NCI-H345 treated with DMSO at 0.1 percent for 48 hours (cell line): Measurements from ENCODE around the gene TBC1D30.

Experiments
- DNase-seq: peaks from one replicate; lab custom pipeline; 2025; ENCODE audit not compliant: unreplicated experiment; lab: John Stamatoyannopoulos, UW

The TBC1D30 gene

GRCh38 chr12:64907097-64907496, 82.7 kb downstream of the TBC1D30 start:
- no peak for DNase-seq

DNA sequence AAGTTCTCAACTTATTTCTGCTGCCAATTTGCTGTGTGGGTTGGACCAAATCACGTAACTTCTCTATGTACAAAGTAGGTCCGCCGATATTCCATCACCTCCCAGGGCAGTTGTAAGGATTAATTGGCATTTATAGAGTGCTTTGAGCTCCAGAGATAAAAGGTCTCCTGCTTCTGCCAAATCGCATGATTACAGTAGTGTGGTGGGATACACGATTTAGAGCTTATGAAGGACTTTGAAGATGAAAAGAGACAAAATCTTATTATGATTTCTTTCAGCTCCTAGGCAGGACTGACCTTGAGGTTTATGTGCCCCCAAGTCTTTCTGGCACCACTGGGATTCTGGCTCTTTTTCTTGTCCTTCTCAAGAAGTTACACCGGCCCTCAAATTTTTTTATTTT, 84.7 kb downstream of the TBC1D30 start:
- DNase-seq, result no peak

- DNase-seq, result no peak
Measured at GRCh38 chr12:64911081-64911480, 86.6 kb downstream of the TBC1D30 start.

DNA sequence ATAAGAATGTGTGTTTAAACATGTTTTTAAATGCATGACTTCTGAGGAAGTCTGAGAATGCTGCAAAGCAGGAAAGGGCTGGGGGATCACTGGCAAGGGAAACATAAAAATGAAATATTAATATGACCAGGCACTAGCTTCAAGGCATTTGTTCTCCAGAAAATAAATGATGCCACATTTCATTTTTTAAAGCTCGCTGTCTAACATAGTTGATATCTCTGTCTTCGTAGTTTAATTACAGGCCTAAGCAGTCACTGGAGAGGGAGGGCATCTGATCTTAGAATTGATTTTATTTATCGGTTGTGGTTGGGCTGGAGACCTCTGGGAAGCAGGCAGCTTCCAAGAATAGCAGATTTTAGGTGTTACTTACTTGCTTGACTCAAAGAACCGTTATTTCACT, 87.5 kb downstream of the TBC1D30 start:
- DNase-seq, result no peak

DNA sequence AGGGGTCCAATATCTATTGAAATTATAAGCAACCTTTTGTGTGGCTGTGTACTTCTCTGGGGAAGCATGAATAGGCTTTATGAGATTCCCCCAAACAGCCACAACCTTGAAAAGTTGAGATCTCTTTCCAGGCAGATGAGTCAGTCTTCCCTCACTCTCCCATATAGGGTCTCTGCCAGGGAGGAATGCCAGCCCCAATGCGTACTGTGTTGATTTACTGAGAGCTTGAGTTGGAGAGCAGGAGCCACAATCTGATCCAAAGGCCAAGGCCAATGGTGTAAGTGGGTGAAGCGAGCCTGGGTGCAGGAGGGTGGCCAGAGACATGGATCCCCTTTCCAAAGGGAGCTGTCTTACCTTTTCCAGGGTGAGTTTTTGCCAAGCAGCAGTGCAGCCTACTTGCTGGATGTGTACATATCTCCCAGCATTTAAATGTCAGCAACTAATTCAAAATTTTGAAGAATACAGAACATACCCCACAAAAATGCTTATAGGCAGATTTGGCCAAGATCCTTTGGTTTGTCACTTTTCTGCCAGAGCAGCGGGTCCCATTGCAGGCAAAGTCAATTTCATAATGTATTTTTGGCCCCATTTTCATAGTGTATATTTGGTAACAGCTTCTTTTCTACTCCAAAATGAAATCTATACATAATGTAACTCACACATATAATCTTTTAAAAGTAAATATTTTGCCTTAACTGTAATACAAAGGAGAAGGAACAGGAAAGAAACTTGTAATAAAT, 88.2 kb downstream of the TBC1D30 start:
- no peak for DNase-seq

GRCh38 chr12:64915242-64915641, 90.8 kb downstream of the TBC1D30 start:
- DNase-seq, result no peak

DNA sequence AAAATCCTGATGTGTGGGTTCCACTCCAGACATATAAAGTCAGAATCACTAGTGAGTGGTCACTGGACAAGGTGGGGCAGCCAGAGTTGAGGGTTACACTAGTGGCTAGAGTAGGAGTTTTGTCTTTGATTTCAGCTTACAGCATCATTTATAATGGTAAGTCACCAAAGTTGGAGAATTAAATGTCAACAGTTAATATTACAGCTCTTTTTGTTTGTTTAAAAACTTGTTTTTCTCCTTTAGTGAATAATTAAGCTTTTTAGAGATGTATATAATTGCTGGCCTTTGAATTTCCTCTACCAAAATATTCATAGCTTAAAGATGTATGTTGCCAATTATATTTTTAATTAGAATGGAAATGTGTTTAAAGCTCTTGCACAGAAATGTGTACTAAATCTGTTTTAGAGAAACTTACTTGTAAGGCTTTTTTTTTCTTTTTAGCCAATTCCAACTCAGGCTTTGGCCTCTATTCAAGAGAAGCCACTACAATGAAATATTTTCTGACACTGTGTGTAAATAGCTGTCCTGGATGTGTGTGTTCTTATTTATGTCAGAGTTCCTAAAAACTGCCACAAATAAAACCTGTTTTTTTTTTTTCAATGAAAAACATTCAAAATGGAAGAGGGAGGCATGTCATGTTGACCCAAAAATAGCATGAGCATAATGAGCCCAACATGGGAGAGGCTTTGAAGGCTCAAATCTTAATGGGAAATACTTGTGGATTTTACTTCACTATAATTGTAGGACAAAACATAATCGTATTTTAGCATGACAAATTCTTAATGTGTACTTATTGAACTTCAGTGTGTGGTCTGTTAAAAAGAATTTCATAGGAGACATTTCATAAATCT, 92.2 kb downstream of the TBC1D30 start:
- no peak for DNase-seq

DNA sequence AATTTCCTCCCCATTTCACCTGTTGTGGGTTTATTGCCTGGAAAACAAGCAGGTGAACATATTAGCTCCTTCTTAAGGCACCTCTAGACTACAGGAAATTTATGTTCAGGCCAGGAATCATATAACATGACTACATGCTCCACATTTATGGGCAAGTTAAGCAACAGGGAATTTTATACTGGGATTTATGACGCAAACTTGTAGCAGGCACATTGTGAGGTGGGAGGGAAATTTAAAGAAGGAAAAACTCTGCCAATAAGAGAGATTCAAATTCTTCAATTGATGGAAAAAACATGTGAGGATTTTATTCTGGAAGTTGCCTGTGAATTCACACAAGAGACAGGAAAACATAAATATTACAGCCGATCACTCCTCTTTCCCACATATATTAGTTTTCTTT, 93.9 kb downstream of the TBC1D30 start:
- DNase-seq, result no peak

- no peak for DNase-seq
Measured at GRCh38 chr12:64918801-64919200, 94.4 kb downstream of the TBC1D30 start.

GRCh38 chr12:64922853-64923252, 98.4 kb downstream of the TBC1D30 start:
- DNase-seq, result no peak

DNA sequence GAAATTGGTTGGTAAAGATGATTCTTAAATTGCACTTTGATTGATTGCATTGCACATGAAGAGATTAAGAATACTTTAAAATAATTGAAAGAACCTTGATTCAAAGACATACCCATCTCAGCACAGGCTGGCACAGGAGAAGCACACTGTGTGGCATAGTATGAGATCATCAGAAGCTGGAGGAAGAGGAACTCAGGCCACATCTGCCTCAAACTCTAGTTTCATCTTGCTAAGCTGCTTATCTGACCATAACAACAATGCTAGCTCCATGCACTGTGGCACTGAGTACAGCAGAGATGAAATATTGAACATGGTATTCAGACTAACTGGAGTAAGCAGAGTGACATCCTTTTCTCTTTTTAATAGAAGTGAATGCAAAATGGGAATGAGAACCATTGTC, 99.1 kb downstream of the TBC1D30 start:
- no peak for DNase-seq
